IMR-90 (cell line): Measurements from ENCODE around the gene TRAF3IP3. TPM values are rescaled to one million over a fixed set of nuclear protein-coding genes. Genes with fewer than 3 reads are reported as not detected.

Experiments
- ATAC-seq: fragments of 200-7000 bp; cut with Tn5 transposase; 2 replicates; pipeline ENCODE4 v1.9.1; 2020; ENCODE audit warnings: low read depth, mild to moderate bottlenecking, moderate library complexity
- BruUV-seq: library from RNA; stranded (reverse); fragments of 400-500 nt; replicated peaks from 2 replicates; lab custom pipeline; 2021; lab: Mats Ljungman, UMichigan
- CTCF ChIA-PET: fragments of 300-600 bp; formaldehyde crosslinking; extraction: SDS; loops from one replicate; lab custom pipeline; 2021; ENCODE audit warnings: antibody characterized with exemption; lab: Yijun Ruan, JAX
- POLR2A ChIA-PET: fragments of 300-600 bp; sonication (Branson Sonifier 250); formaldehyde crosslinking; loops from one replicate; lab custom pipeline; 2022; ENCODE audit warnings: antibody characterized with exemption; ENCODE audit not compliant: unreplicated experiment; lab: Charles Lee
- DNase-seq: peaks from one replicate; pipeline ENCODE4 v3.0.0; 2013
- H2AFZ ChIP-seq: replicated peaks from 2 replicates; pipeline ENCODE3; 2013; ENCODE audit warnings: low read length, mild to moderate bottlenecking; ENCODE audit not compliant: poor library complexity
- H2AK5ac ChIP-seq: 2 replicates; pipeline ENCODE4 v1.6.1; 2013; ENCODE audit warnings: low read depth, low read length, inconsistent platforms
- H2AK9ac ChIP-seq: replicated peaks from 2 replicates; pipeline ENCODE3; 2013; ENCODE audit warnings: mild to moderate bottlenecking, low read depth, low read length, moderate library complexity; ENCODE audit not compliant: poor library complexity
- H2BK120ac ChIP-seq: 2 replicates; pipeline ENCODE4 v1.6.1; 2013; ENCODE audit warnings: low read depth, low read length, inconsistent platforms
- H2BK15ac ChIP-seq: 3 replicates; pipeline ENCODE4 v1.6.1; 2013; ENCODE audit warnings: low read depth, low read length, inconsistent platforms
- H2BK20ac ChIP-seq: 2 replicates; pipeline ENCODE4 v1.6.1; 2013; ENCODE audit warnings: low read depth, mild to moderate bottlenecking, inconsistent platforms, low read length, moderate library complexity
- H2BK5ac ChIP-seq: 2 replicates; pipeline ENCODE4 v1.6.1; 2013; ENCODE audit warnings: mild to moderate bottlenecking, low read depth, low read length, inconsistent platforms; ENCODE audit not compliant: poor library complexity, severe bottlenecking
- H3K14ac ChIP-seq: replicated peaks from 2 replicates; pipeline ENCODE4 v1.6.1; 2013; ENCODE audit warnings: low read depth, low read length, inconsistent platforms
- H3K18ac ChIP-seq: 2 replicates; pipeline ENCODE4 v1.6.1; 2013; ENCODE audit warnings: low read depth, low read length, control low read depth
- H3K23ac ChIP-seq: 2 replicates; pipeline ENCODE4 v1.6.1; 2013; ENCODE audit warnings: low read depth, low read length, inconsistent platforms
- H3K27ac ChIP-seq: 2 replicates; pipeline ENCODE4 v1.5.1; 2013; ENCODE audit warnings: mild to moderate bottlenecking, control low read depth, low read length; ENCODE audit not compliant: insufficient read depth
- H3K27me3 ChIP-seq: 2 replicates; pipeline ENCODE4 v1.6.1; 2013; ENCODE audit warnings: low read length; ENCODE audit not compliant: control insufficient read depth, insufficient read depth
- H3K36me3 ChIP-seq: 2 replicates; pipeline ENCODE4 v1.6.1; 2013; ENCODE audit warnings: low read length, mixed read lengths; ENCODE audit not compliant: control insufficient read depth, insufficient read depth
- H3K4ac ChIP-seq: 2 replicates; pipeline ENCODE4 v1.6.1; 2013; ENCODE audit warnings: low read depth, low read length, inconsistent platforms
- H3K4me1 ChIP-seq: 2 replicates; pipeline ENCODE4 v1.6.1; 2013; ENCODE audit warnings: low read length, mixed read lengths; ENCODE audit not compliant: control insufficient read depth, insufficient read depth
- H3K4me2 ChIP-seq: 2 replicates; pipeline ENCODE4 v1.6.1; 2013; ENCODE audit warnings: low read depth, mild to moderate bottlenecking, control low read depth, low read length, moderate library complexity
- H3K4me3 ChIP-seq: 2 replicates; pipeline ENCODE4 v1.5.1; 2013; ENCODE audit warnings: low read depth, mild to moderate bottlenecking, control low read depth, low read length, moderate library complexity; ENCODE audit not compliant: insufficient read depth
- H3K56ac ChIP-seq: 2 replicates; pipeline ENCODE4 v1.6.1; 2013; ENCODE audit warnings: low read length, inconsistent platforms; ENCODE audit not compliant: insufficient read depth; ENCODE audit errors: extremely low read depth
- H3K79me1 ChIP-seq, 2 experiments: 2 replicates each; pipeline ENCODE4 v1.6.1; 2013; ENCODE audit warnings: low read length in 2 of 2, inconsistent platforms in 1 of 2, low read depth in 1 of 2
- H3K9ac ChIP-seq: 2 replicates; pipeline ENCODE4 v1.6.1; 2013; ENCODE audit warnings: low read depth, low read length, control low read depth
- H3K9me1 ChIP-seq: 2 replicates; pipeline ENCODE4 v1.6.1; 2013; ENCODE audit warnings: low read length, inconsistent platforms; ENCODE audit not compliant: insufficient read depth
- H3K9me3 ChIP-seq: 2 replicates; pipeline ENCODE4 v1.6.1; 2013; ENCODE audit warnings: low read length; ENCODE audit not compliant: control insufficient read depth, insufficient read depth
- H4K20me1 ChIP-seq: 2 replicates; pipeline ENCODE4 v1.6.1; 2013; ENCODE audit warnings: low read length, inconsistent platforms; ENCODE audit not compliant: insufficient read depth
- H4K5ac ChIP-seq: 2 replicates; pipeline ENCODE4 v1.6.1; 2013; ENCODE audit warnings: mild to moderate bottlenecking, low read depth, low read length, control low read depth
- H4K8ac ChIP-seq, 2 experiments: 2 replicates each; pipeline ENCODE4 v1.6.1; 2013; ENCODE audit warnings: low read depth in 2 of 2, low read length in 2 of 2, control low read depth in 1 of 2, inconsistent platforms in 1 of 2
- H4K91ac ChIP-seq: 2 replicates; pipeline ENCODE4 v1.6.1; 2013; ENCODE audit warnings: low read depth, low read length, inconsistent platforms; ENCODE audit not compliant: insufficient read depth
- BHLHE40 ChIP-seq: fragments of 150-350 bp; IDR thresholded peaks from 2 replicates; pipeline ENCODE4 v1.6.1; 2016; ENCODE audit warnings: mild to moderate bottlenecking, low read depth, low read length
- CEBPB ChIP-seq: IDR thresholded peaks from 2 replicates; pipeline ENCODE4 v1.6.1; 2012; ENCODE audit warnings: low read depth, low read length, improper control_type of control experiment
- ELK1 ChIP-seq: fragments of 150-350 bp; IDR thresholded peaks from 2 replicates; pipeline ENCODE4 v1.6.1; 2016; ENCODE audit warnings: low read depth, mild to moderate bottlenecking, low read length, moderate library complexity, borderline replicate concordance
- FOS ChIP-seq: fragments of 150-350 bp; IDR thresholded peaks from 2 replicates; pipeline ENCODE4 v1.6.1; 2016; ENCODE audit warnings: low read depth, low read length
- MAFK ChIP-seq: IDR thresholded peaks from 2 replicates; pipeline ENCODE4 v1.6.1; 2012; ENCODE audit warnings: low read depth, low read length, improper control_type of control experiment
- MAZ ChIP-seq: IDR thresholded peaks from 2 replicates; pipeline ENCODE4 v1.6.1; 2012; ENCODE audit warnings: low read depth, mild to moderate bottlenecking, low read length, improper control_type of control experiment, moderate library complexity, borderline replicate concordance
- MXI1 ChIP-seq: IDR thresholded peaks from 2 replicates; pipeline ENCODE4 v1.6.1; 2012; ENCODE audit warnings: low read depth, mild to moderate bottlenecking, low read length, moderate library complexity, borderline replicate concordance
- NFE2L2 ChIP-seq: fragments of 150-350 bp; IDR thresholded peaks from 2 replicates; pipeline ENCODE4 v1.6.1; 2016; ENCODE audit warnings: low read depth, mild to moderate bottlenecking, low read length
- POLR2A ChIP-seq: IDR thresholded peaks from 2 replicates; pipeline ENCODE4 v1.6.1; 2012; ENCODE audit warnings: mild to moderate bottlenecking, low read depth, low read length
- RAD21 ChIP-seq: IDR thresholded peaks from 2 replicates; pipeline ENCODE4 v1.6.1; 2012; ENCODE audit warnings: low read length, improper control_type of control experiment
- RFX5 ChIP-seq: IDR thresholded peaks from 2 replicates; pipeline ENCODE4 v1.8.0; 2012; ENCODE audit warnings: low read depth, mild to moderate bottlenecking, low read length, moderate library complexity
- SMC3 ChIP-seq: fragments of 150-350 bp; IDR thresholded peaks from 2 replicates; pipeline ENCODE4 v1.6.1; 2016; ENCODE audit warnings: low read depth, mild to moderate bottlenecking, antibody characterized with exemption, low read length, moderate library complexity
- USF2 ChIP-seq: fragments of 150-350 bp; IDR thresholded peaks from 2 replicates; pipeline ENCODE4 v1.6.1; 2017; ENCODE audit warnings: mild to moderate bottlenecking, antibody characterized with exemption, low read length, low read depth
- WGBS, 2 experiments: methylation state at CpG; one replicate each; pipeline versions ENCODE4 v1.1.5 to v1.1.7; 2013; ENCODE audit warnings: missing lambda C conversion rate in 2 of 2; ENCODE audit not compliant: insufficient read length in 1 of 2; ENCODE audit errors: extremely low coverage in 2 of 2; 5-methylcytosine and 5-hydroxymethylcytosine counted together
- dilution Hi-C: fragments of 300-500 bp; cut with HindIII; formaldehyde crosslinking; loops from one replicate; pipeline ENCODE4 v1.14.3; 2018; ENCODE audit warnings: low sequenced_read_pairs; ENCODE audit not compliant: unreplicated experiment
- in situ Hi-C: fragments of 300-500 bp; cut with MboI; formaldehyde crosslinking; loops from 3 replicates; pipeline ENCODE4 v1.14.3; 2019; ENCODE audit warnings: low sequenced_read_pairs, inconsistent platforms, mixed read lengths
- intact Hi-C: fragments of 100-400 bp; cut with micrococcal nuclease; formaldehyde crosslinking; loops from 2 replicates; pipeline ENCODE4 v1.10.0; 2022
- polyA plus RNA-seq, 3 experiments: library from polyadenylated mRNA; depleted of rRNA; stranded (reverse); fragments of >200 nt; gene quantifications; 2 replicates each; pipeline ENCODE4 v1.2.3, GENCODE V29; 2012; ENCODE audit warnings: low replicate concordance in 1 of 3
- total RNA-seq: library from RNA; depleted of rRNA; stranded (reverse); fragments of >200 nt; gene quantifications from 2 replicates; pipeline ENCODE4 v1.2.3, GENCODE V29; 2012

Gene TRAF3IP3
- total and polyA plus RNA-seq, 2 of the 4 experiments (the other 2 are of a cell fraction) = 0.12 to 0.18 TPM

GRCh38 chr1:209802780-209803152 is 46.9 kb downstream of the TRAF3IP3 start:
- TF ChIP-seq SMC3 (no peak), FOS (no peak), POLR2A (no peak), MAZ (no peak), MXI1 (no peak), CEBPB (no peak), NFE2L2 (no peak), RFX5 (no peak), ELK1 (no peak), RAD21 (no peak), BHLHE40 (no peak), MAFK (no peak), USF2 (no peak)
- H3K9ac ChIP-seq = no peak overlapping the region
- H3K27ac ChIP-seq = no peak overlapping the region
- no peak overlapping the region for H2AK5ac ChIP-seq
- H3K4me1 ChIP-seq = peaks cover 4% of the 10 kb centered on the region; the same call in 1 of the 2 replicates
- H3K9me1 ChIP-seq = peaks cover 3% of the 10 kb centered on the region; the same call in 1 of the 2 replicates
- H3K4me3 ChIP-seq = no peak overlapping the region
- H3K36me3 ChIP-seq = no peaks in the 10 kb centered on the region
- H3K18ac ChIP-seq = no peak overlapping the region
- H2AK9ac ChIP-seq = no peak overlapping the region
- no TSS peak for BruUV-seq
- dilution Hi-C loops (loop anchor here (25.0 kb wide), 1 partner anchor 185 kb away; no protein-coding TSS in a partner anchor), in situ Hi-C loops (no loop called here), intact Hi-C loops (no loop called here)
- H2BK20ac ChIP-seq = no peak overlapping the region
- H3K4me2 ChIP-seq = no peak overlapping the region
- no peak overlapping the region for H2BK120ac ChIP-seq
- no peak overlapping the region for H4K5ac ChIP-seq
- no peak overlapping the region for H3K14ac ChIP-seq
- no peak overlapping the region for H3K23ac ChIP-seq
- no peak overlapping the region for H4K91ac ChIP-seq
- no peaks in the 10 kb centered on the region for H3K9me3 ChIP-seq
- no CpG with 5 or more reads among the region's 4 CpGs for WGBS, 2 experiments
- H2BK15ac ChIP-seq = no peak overlapping the region
- no peak for ATAC-seq
- H4K20me1 ChIP-seq = no peaks in the 10 kb centered on the region
- DNase-seq = no peak
- H2BK5ac ChIP-seq = no peak overlapping the region
- H3K56ac ChIP-seq = no peak overlapping the region
- POLR2A ChIA-PET = no interaction called here
- H2AFZ ChIP-seq = no peak overlapping the region
- CTCF ChIA-PET = interaction anchor here (0.8 kb wide), 1 partner anchor 20 kb away, joined by 3 read pairs; no protein-coding TSS in a partner anchor
- peaks cover 2% of the 10 kb centered on the region for H3K27me3 ChIP-seq
- H3K4ac ChIP-seq = no peak overlapping the region
- H4K8ac ChIP-seq = no peak overlapping the region
- H3K79me1 ChIP-seq = no peaks in the 10 kb centered on the region
